GM19025 (cell line): ENCODE measurements around the gene HOXD8.

Source experiments
- ATAC-seq: cut with Tn5 transposase; IDR thresholded peaks from one replicate; pipeline ENCODE4 v1.9.1; 2021; ENCODE audit warnings: mild to moderate bottlenecking, low read depth, moderate library complexity; ENCODE audit not compliant: unreplicated experiment

The HOXD8 gene

GRCh38 chr2:176090862-176091261 is 38.6 kb upstream of the HOXD8 start:
- no peak for ATAC-seq

GRCh38 chr2:176091329-176092258 is 37.9 kb upstream of the HOXD8 start:
- ATAC-seq, result no peak

- no peak for ATAC-seq
Observed at GRCh38 chr2:176092270-176093144, 37.0 kb upstream of the HOXD8 start, which contains the start of gene HOXD13. Gene HOXD13 (plus strand): TSS chr2:176092721. CDS start chr2:176092891, 170 bp downstream.

GRCh38 chr2:176093145-176093897 is 36.2 kb upstream of the HOXD8 start:
- ATAC-seq, result no peak

GRCh38 chr2:176093898-176094249 is 35.6 kb upstream of the HOXD8 start:
- no peak for ATAC-seq

- ATAC-seq, result no peak
Observed at GRCh38 chr2:176094349-176094748, 35.2 kb upstream of the HOXD8 start.

GRCh38 chr2:176095421-176095820 is 34.1 kb upstream of the HOXD8 start:
- no peak for ATAC-seq

- no peak for ATAC-seq
Observed at GRCh38 chr2:176096243-176096985, 33.1 kb upstream of the HOXD8 start.

- peak; percentile 87 for ATAC-seq
Observed at GRCh38 chr2:176096986-176097819, 32.3 kb upstream of the HOXD8 start.

- ATAC-seq, result no peak
Observed at GRCh38 chr2:176097820-176098365, 31.6 kb upstream of the HOXD8 start.

GRCh38 chr2:176098366-176099158 is 30.9 kb upstream of the HOXD8 start:
- no peak for ATAC-seq

- no peak for ATAC-seq
Observed at GRCh38 chr2:176099159-176099727, 30.3 kb upstream of the HOXD8 start.

- no peak for ATAC-seq
Observed at GRCh38 chr2:176099728-176100546, 29.6 kb upstream of the HOXD8 start, which contains the start of gene HOXD12. Gene HOXD12 (plus strand): TSS chr2:176099795. CDS start chr2:176099802, 7 bp downstream.

- ATAC-seq, result no peak
Observed at GRCh38 chr2:176100547-176101140, 28.9 kb upstream of the HOXD8 start.

GRCh38 chr2:176101216-176101830 is 28.2 kb upstream of the HOXD8 start:
- ATAC-seq, result no peak

- no peak for ATAC-seq
Observed at GRCh38 chr2:176101842-176102241, 27.7 kb upstream of the HOXD8 start.
